RWPE2 (cell line): Measurements from ENCODE around the gene PANX3.
A peak's percentile ranks its signal among the peaks of the same experiment; 100 is the strongest.

Experiments
- ATAC-seq: fragments of 200-7000 bp; cut with Tn5 transposase; 3 replicates; pipeline ENCODE4 v1.9.1; 2021; ENCODE audit warnings: low read depth
- DNase-seq: peaks from one replicate; pipeline ENCODE4 v3.0.0-alpha.2; 2020; ENCODE audit warnings: low spot score
- H3K27ac ChIP-seq: fragments of 450-650 bp; 2 replicates; pipeline ENCODE4 v1.5.1; 2017; ENCODE audit warnings: mild to moderate bottlenecking; ENCODE audit not compliant: poor library complexity, severe bottlenecking
- H3K27me3 ChIP-seq: fragments of 250-450 bp; sonication (Bioruptor Pico); 2 replicates; pipeline ENCODE4 v1.5.1; 2021; ENCODE audit warnings: mild to moderate bottlenecking, moderate library complexity; ENCODE audit not compliant: insufficient read depth, poor library complexity, severe bottlenecking
- H3K36me3 ChIP-seq: fragments of 250-450 bp; sonication (Bioruptor Pico); 2 replicates; pipeline ENCODE4 v1.5.1; 2020; ENCODE audit warnings: low read depth, mild to moderate bottlenecking, moderate library complexity
- H3K4me1 ChIP-seq: fragments of 250-450 bp; sonication (Bioruptor Pico); 2 replicates; pipeline ENCODE4 v1.5.1; 2021; ENCODE audit warnings: mild to moderate bottlenecking, moderate library complexity; ENCODE audit not compliant: insufficient read depth, poor library complexity, severe bottlenecking
- H3K4me3 ChIP-seq: fragments of 250-450 bp; sonication (Bioruptor Pico); 2 replicates; pipeline ENCODE4 v1.5.1; 2021; ENCODE audit warnings: mild to moderate bottlenecking, moderate library complexity; ENCODE audit not compliant: severe bottlenecking
- H3K9me3 ChIP-seq: fragments of 250-450 bp; sonication (Bioruptor Pico); 2 replicates; pipeline ENCODE4 v1.5.1; 2021; ENCODE audit warnings: mild to moderate bottlenecking, moderate library complexity; ENCODE audit not compliant: severe bottlenecking
- TF ChIP-seq, protein P1 (sequence below): fragments of 450-650 bp; IDR thresholded peaks from one replicate; pipeline ENCODE4 v1.5.1; 2017; ENCODE audit warnings: mild to moderate bottlenecking, moderate library complexity; ENCODE audit not compliant: poor library complexity, severe bottlenecking

Gene PANX3

DNA sequence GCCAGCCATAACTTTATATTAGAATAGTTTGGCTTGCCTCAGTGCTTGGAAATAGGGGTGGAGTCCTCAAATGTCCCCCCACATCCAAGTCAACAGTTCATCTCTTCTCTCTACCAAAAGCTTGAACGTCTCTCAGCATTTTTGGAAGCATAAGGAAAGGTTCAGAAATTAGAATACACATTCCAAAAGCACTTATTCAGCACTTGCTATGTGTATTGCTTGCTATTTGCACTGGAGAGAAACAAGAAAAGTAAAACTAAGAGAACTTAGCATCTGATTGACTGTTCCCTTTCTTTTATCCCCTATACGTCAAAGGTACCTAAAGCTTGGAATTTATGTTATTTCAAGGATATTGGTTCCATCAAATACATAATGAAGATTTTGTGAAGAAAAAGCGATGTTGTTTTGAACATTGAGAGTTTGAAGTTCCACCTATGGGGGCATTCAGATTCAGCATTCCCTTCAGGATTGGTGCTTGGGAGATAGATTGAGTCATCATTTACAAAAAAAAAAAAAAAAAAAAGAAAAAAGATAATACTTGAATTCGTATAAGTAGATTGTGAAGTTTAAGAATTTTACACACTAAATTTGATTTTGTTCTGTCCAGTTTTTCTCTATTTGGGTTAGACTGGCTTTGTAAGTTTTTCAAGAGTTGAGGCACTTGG lies 12.8 kb downstream of the PANX3 start:
- Histone ChIP-seq H3K4me1 (peaks cover 11% of the 10 kb centered on the region), H3K27ac (peak overlapping the region; percentile 60), H3K27me3 (no peaks in the 10 kb centered on the region), H3K9me3 (no peaks in the 10 kb centered on the region), H3K4me3 (peak overlapping the region; percentile 70), H3K36me3 (peaks cover 44% of the 10 kb centered on the region)
- no peak for DNase-seq
- no peak for ATAC-seq
- TF ChIP-seq, protein P1, sequence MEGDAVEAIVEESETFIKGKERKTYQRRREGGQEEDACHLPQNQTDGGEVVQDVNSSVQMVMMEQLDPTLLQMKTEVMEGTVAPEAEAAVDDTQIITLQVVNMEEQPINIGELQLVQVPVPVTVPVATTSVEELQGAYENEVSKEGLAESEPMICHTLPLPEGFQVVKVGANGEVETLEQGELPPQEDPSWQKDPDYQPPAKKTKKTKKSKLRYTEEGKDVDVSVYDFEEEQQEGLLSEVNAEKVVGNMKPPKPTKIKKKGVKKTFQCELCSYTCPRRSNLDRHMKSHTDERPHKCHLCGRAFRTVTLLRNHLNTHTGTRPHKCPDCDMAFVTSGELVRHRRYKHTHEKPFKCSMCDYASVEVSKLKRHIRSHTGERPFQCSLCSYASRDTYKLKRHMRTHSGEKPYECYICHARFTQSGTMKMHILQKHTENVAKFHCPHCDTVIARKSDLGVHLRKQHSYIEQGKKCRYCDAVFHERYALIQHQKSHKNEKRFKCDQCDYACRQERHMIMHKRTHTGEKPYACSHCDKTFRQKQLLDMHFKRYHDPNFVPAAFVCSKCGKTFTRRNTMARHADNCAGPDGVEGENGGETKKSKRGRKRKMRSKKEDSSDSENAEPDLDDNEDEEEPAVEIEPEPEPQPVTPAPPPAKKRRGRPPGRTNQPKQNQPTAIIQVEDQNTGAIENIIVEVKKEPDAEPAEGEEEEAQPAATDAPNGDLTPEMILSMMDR, result no peak

DNA sequence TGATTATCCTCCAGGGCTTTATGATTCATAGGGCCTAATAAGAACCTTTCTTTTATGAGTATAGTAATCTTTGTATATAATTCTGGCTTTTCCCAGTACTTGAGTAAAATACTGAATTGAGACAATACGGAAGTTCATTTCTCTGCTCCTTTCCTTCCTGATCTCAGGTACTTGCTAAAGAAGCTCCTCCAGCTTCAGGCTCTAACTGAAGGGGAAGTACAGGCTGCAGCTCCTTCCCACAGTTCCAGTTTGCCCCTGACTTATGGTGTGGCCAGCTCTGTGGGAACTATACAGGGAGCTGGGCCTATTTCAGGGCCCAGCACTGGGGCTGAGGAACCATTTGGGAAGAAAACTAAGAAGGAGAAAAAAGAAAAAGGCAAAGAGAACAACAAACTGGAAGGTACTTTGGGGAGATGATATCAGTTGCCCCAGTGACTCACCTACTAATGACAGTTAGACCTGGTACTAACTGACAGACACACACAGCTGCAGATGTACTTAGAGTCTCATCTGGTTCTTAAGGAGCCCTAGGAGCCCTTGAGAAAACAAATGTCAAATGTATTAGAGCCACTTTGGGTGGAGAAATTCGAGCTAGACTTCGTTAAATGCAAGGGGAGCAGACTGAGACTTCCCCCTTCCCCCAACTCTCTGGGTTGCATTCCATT lies 14.4 kb downstream of the PANX3 start:
- Histone ChIP-seq H3K4me1 (peaks cover 11% of the 10 kb centered on the region), H3K27ac (no peak overlapping the region), H3K27me3 (no peaks in the 10 kb centered on the region), H3K4me3 (no peak overlapping the region), H3K36me3 (peaks cover 60% of the 10 kb centered on the region), H3K9me3 (no peaks in the 10 kb centered on the region)
- TF ChIP-seq, protein P1, result no peak
- no peak for DNase-seq
- no peak for ATAC-seq

DNA sequence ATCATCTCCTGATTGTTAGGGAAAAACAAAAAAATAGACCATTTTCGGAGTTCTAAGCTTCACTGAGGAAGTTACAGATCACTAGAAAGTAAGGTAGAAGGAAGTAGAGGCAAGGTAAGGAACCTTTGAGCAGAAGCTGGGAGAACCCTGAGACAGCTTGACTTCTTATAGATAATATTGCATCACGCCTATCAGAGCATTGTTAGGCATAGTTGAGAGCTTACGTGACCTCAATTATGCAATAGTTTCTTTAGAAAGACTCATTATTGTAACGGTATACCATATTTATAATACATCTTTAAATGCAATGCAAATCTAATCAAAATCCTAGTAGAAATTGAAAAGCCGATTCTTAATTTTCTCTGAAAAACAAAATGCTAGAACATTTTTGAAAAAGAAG lies 16.3 kb downstream of the PANX3 start:
- TF ChIP-seq, protein P1, result no peak
- DNase-seq (no peak), ATAC-seq (no peak)
- peaks cover 79% of the 10 kb centered on the region for H3K36me3 ChIP-seq
- peaks cover 7% of the 10 kb centered on the region for H3K4me1 ChIP-seq
- no peaks in the 10 kb centered on the region for H3K9me3 ChIP-seq
- no peak overlapping the region for H3K4me3 ChIP-seq
- H3K27ac ChIP-seq, result no peak overlapping the region
- no peaks in the 10 kb centered on the region for H3K27me3 ChIP-seq

DNA sequence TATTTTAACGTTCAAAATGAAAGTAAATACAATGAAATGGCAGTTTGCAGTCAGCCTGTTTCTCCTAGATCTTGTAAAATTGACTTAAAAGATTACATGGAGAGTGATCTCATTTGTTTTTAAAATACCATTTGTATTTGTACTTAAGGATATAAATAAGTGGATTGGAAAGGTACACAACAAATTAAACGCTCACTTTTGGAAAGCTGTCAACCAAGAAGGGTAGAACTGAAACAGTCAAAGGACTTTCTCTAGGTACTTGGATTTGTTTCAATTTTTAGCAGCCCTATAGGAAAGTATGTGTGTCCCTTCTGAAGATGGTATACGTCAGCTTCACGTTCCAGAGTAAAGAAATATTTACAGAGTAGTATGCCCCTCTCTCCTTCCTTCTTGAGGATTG lies 18.7 kb downstream of the PANX3 start:
- H3K36me3 ChIP-seq, result peaks cover 96% of the 10 kb centered on the region
- no peaks in the 10 kb centered on the region for H3K4me1 ChIP-seq
- no peaks in the 10 kb centered on the region for H3K9me3 ChIP-seq
- no peak overlapping the region for H3K4me3 ChIP-seq
- ATAC-seq (no peak), DNase-seq (no peak)
- no peaks in the 10 kb centered on the region for H3K27me3 ChIP-seq
- TF ChIP-seq, protein P1, result no peak
- H3K27ac ChIP-seq, result no peak overlapping the region

DNA sequence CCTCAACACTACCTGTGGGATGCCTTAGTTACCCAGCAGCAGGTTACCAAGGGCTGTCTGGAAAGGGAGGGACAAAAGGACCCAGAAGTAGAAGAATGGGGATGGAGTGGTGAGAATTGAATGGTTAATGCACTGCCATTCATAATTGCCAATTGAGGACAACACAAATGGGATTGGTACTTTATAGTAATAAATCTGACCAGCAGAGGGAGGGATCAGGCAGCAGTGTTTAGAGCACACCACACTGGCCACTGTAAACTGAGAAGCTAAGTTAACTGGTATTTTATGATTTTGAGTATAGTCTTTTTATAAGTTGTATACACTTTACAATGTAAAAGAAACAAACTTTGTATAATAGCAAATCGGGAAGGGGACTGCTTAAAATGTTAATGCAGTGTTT lies 22.1 kb downstream of the PANX3 start:
- TF ChIP-seq, protein P1, result peak; percentile 33
- Histone ChIP-seq H3K4me3 (no peak overlapping the region), H3K36me3 (peaks cover 86% of the 10 kb centered on the region), H3K27me3 (no peaks in the 10 kb centered on the region), H3K27ac (no peak overlapping the region), H3K4me1 (no peaks in the 10 kb centered on the region), H3K9me3 (no peaks in the 10 kb centered on the region)
- DNase-seq (no peak), ATAC-seq (peak; percentile 61; the same call in 1 of the 3 replicates)
